LNCaP clone FGC (cell line): Measurements from ENCODE around the gene CBFA2T2.
A peak's percentile ranks its signal among the peaks of the same experiment; 100 is the strongest.
"Not testable (repeated sequence)": the region's sequence is repeated elsewhere in the genome, so short reads cannot be mapped to it uniquely, and the experiment has no call there.

ENCODE experiments used
- DNase-seq: peaks from one replicate; pipeline ENCODE4 v3.0.0-alpha.2; 2011; ENCODE audit warnings: low read depth
- H3K4me3 ChIP-seq: 2 replicates; pipeline ENCODE4 v1.5.1; 2011; ENCODE audit warnings: mild to moderate bottlenecking, low read depth, low read length, control low read depth
- TF ChIP-seq, protein P1 (sequence below): IDR thresholded peaks from 2 replicates; pipeline ENCODE4 v1.5.1; 2012; ENCODE audit warnings: mild to moderate bottlenecking; ENCODE audit not compliant: control insufficient read depth, insufficient read depth; ENCODE audit errors: extremely low read depth

Gene CBFA2T2

DNA sequence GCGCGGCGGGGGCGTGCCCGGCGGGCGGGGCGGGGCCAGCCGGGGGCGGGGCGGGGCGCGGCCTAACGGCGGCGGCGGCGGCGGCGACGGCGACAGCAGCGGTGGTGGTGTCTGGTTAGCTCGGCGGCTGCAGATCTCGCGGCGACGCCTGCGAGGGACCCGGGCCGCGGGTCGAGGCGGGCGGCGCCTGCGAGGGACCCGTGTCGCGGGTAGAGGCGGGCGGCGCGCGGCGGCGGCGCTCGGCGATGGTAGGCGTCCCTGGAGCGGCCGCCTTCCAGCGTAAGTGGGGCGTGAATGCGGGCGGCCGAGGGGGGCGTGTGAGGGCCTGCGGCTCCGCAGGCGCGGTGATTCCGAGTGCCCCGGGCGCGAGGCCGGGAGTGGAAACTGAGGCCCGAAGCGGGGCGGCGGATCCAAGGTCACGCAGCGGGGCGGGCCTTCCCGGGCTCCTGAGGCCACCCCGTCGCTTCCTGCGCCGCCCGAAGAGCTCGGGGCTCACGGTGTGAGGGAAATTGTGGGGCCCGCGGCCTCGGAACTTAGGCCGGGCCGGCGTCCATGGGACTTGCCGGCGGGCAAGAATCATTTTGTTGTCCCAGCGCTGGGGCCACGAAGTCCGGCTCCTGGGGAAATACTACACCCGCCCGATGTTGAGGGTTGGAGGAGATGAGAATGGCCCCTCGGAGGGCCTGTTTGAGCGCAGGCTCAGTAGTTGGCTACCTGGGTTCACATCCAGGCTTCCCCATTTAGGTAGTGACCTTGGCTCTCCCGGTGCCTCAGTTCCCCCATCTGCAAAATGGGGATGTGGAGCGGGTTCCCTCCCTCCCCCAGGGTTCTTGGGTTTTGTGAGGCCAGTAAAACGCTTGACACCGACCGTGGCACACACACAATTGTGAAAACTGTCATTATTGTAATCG is at the start of gene CBFA2T2:
TSS of gene CBFA2T2 (plus strand) at position 74 of the 911 bp plus-strand sequence. CDS start at position 246, 172 bp downstream.
- DNase-seq, result no peak
- TF ChIP-seq, protein P1, sequence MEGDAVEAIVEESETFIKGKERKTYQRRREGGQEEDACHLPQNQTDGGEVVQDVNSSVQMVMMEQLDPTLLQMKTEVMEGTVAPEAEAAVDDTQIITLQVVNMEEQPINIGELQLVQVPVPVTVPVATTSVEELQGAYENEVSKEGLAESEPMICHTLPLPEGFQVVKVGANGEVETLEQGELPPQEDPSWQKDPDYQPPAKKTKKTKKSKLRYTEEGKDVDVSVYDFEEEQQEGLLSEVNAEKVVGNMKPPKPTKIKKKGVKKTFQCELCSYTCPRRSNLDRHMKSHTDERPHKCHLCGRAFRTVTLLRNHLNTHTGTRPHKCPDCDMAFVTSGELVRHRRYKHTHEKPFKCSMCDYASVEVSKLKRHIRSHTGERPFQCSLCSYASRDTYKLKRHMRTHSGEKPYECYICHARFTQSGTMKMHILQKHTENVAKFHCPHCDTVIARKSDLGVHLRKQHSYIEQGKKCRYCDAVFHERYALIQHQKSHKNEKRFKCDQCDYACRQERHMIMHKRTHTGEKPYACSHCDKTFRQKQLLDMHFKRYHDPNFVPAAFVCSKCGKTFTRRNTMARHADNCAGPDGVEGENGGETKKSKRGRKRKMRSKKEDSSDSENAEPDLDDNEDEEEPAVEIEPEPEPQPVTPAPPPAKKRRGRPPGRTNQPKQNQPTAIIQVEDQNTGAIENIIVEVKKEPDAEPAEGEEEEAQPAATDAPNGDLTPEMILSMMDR, result no peak
- H3K4me3 ChIP-seq, result peak within 1 kb of the TSS; percentile 94

DNA sequence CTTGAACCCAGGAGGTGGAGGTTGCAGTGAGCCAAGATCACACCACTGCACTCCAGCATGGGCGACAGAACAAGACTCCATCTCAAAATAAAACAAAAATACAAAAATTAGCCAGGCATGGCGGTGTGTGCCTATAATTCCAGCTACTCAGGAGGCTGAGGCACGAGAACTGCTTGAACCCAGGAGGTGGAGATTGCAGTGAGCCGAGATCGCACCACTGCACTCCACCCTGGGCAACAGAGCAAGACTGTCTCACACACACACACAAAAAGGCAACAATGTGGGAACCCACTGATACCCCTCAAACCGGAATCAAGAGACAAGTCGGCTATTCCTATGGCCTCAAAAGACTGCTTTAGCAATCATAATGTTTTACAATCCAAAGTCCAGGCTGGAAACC is 49.3 kb upstream of the CBFA2T2 start:
- not testable (repeated sequence) for DNase-seq

DNA sequence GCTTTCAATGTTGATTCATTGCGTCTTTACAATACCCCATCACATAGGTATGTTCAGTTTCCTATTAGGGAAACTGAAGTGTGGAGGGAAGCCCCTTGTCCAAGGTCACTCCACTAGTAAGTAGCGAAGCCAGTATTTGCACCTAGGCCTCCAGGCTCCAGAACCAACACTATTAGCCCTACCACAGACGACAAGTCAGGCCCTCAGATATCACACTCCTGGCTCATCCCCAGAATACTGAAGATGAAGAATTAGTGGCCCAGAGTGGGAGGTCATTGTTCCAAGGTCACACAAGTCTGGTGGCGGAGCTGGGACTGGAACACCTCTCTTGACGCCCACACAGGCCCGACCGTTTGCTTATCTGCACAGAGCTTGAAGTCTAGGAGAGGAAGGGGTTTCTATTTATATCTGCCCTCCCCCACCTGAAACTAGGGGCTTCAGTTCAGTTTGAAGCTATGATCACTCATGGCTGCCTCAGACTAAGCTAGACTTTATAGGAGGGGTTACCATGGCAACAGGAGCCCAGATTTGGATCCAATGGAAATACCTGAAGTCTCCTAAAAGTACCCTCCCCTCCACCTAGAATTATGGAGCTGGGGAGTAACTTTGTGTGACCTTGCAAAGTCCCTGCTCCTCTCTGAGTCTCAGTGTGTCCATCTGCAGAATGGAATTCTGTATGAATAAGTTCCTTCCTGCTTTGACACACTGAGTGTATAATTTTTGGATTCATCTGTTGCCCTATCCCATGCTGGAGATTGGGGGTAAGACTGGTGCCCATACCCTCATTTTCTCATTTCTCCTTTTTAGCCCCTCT is 48.5 kb upstream of the CBFA2T2 start:
- no peak overlapping the region for H3K4me3 ChIP-seq
- DNase-seq, result no peak
- TF ChIP-seq, protein P1, result no peak

More for the DNA sequence above, 49.3 kb upstream of the CBFA2T2 start:
- not testable (repeated sequence) for H3K4me3 ChIP-seq

DNA sequence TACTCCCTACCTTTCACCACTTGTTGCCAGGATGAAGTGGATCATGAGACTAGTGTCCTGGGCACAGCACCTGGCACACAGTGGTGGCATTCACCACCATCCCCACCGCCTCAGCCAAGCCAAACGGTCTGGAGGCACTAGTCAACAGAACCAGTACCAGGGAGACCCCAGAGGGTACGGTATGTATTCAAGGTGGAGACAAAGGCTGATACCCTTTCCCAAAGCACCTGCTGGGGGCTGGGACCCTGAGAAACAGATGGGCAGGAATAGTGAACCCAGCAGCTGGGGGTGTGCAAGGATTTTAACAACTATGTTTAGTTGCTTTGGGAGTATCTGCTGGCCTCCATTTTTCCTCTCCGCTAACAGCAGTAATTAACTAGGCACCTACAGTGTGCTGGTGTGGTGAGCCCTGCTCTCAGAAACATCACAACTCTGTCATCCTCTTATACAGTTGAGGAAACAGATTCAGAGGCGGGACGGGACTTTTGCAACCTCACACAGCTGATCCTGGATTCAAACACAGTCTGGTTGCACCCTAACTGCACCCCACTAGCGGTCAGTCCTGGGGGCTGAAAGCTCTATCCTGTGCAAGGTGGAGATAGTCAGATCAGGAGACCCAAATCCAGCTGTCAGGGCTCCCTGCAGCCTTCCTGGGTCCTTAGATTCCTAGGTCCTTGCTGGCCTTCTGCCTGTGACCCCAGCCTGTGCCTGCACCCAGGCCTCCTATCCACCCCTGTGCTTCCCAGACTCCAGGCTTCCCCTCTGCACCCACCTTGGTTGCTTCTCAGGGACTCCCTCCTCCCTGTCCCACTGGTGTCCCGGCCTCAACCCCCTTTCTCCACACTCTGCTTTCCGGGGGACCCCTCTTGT is 47.5 kb upstream of the CBFA2T2 start:
- TF ChIP-seq, protein P1, result no peak
- peak overlapping the region; percentile 67 for H3K4me3 ChIP-seq
- no peak for DNase-seq

DNA sequence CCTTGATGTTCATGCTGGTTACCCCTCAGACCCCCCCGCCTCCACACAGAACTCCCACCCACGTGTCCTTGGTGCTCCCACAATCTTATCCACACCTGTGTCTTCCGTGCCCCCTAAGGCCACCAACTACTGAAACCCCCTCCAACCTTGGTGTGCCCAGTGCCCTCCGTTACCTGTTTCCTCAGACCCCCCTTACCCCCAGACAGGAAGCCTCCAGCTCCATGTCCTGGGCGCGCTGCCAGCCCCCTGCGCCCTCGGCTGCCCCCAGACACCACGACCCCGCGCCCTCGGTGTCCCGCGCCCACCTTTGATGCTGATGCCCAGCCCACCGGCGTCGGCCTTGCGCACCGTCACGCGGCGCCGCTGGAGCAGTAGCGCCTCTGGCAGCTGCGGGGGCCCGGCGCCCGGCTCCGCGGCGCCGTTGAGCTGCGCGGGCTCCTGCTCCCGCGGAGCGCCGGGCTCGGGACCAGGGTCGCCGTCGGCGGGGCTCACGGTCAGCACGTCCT is 46.8 kb upstream of the CBFA2T2 start:
- TF ChIP-seq, protein P1, result no peak
- peak overlapping the region; percentile 67 for H3K4me3 ChIP-seq
- no peak for DNase-seq

DNA sequence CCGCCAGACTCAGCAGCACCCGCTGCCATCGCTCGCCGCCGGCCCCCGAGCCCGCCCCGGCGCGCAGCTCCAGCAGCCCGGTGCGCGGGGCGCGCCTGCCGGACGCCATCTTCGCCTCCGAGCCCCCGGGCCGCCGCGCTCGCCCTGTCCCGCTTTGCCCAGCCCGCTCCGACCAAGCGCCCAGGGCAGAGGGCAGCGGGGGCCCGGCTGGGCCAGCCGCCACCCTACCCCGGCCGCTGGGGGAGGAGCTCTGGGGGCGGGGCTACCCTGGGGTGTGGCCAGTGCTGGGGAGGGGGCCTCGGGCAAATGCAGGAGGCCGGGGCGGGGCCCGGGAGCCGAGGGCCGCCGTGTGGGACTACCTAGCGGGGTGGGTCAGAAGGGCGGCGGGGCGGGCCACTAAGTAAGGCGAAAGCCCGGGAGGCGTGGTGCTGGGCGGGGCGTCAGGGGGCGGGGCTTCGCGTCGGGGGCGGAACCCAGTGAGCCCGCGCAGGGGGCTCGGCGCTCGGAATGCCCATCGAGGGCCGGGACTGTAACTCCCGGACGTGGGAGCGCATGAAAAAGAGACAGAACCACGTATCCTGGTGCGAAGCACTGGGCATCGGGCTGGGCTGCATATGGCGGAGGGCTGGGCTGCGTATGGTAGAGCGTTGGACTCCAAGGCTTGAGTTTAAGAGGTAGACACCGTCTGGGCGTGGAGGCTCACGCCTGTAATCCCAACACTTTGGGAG is 46.2 kb upstream of the CBFA2T2 start, which contains the start of gene SNTA1:
TSS of gene SNTA1 (minus strand) at position 252 of the 728 bp plus-strand sequence. CDS start at position 109, 143 bp downstream.
- DNase-seq, result peak; percentile 55
- peak within 1 kb of the TSS; percentile 67 for H3K4me3 ChIP-seq
- TF ChIP-seq, protein P1, result no peak
